SU-DHL-6 (cell line): Measurements from ENCODE around the gene APOL3.

ENCODE experiments used
- EZH2phosphoT487 ChIP-seq: fragments of 200-600 bp; sonication (generic), shearing (Covaris generic); conservative IDR thresholded peaks from 2 replicates; pipeline ENCODE4 v1.6.1; 2018; ENCODE audit warnings: mild to moderate bottlenecking, antibody characterized with exemption, low read length, moderate library complexity, mixed read lengths
- TF ChIP-seq, protein P1 (sequence below): fragments of 200-600 bp; sonication (generic); IDR thresholded peaks from one replicate; pipeline ENCODE4 v1.5.1; 2017; ENCODE audit warnings: antibody characterized with exemption, mild to moderate bottlenecking, low read length, moderate library complexity; ENCODE audit not compliant: insufficient read depth, poor library complexity, severe bottlenecking

DNA sequence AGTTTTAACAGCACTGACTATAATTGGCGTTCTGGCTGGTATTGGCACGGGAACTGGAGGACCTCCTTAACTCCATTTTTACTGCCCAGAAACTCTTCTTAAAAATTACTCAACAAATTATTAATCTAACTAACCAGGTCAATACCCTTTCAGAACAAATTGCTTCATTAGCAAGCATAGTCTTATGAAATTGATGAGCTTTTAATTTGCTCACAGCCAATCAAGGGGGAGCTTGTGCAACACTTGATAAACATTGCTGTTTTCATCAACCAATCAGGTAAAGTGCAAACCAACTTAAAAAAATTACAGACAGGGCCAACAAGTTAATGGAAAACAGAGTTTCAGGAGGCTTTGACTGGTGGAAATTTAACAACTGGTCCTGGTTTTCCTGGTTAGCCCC is 4.6 kb upstream of the APOL3 start:
- TF ChIP-seq, protein P1, sequence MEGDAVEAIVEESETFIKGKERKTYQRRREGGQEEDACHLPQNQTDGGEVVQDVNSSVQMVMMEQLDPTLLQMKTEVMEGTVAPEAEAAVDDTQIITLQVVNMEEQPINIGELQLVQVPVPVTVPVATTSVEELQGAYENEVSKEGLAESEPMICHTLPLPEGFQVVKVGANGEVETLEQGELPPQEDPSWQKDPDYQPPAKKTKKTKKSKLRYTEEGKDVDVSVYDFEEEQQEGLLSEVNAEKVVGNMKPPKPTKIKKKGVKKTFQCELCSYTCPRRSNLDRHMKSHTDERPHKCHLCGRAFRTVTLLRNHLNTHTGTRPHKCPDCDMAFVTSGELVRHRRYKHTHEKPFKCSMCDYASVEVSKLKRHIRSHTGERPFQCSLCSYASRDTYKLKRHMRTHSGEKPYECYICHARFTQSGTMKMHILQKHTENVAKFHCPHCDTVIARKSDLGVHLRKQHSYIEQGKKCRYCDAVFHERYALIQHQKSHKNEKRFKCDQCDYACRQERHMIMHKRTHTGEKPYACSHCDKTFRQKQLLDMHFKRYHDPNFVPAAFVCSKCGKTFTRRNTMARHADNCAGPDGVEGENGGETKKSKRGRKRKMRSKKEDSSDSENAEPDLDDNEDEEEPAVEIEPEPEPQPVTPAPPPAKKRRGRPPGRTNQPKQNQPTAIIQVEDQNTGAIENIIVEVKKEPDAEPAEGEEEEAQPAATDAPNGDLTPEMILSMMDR: no peak
- no peak for TF ChIP-seq EZH2phosphoT487
